ENCODE results near the gene OR4N5.

- TF ChIP-seq POLR2A (IDR thresholded peaks at IDR 0.05), result no peak
- no peak for TF ChIP-seq CTCF (IDR thresholded peaks at IDR 0.05)
Measured at GRCh38 chr14:20167091-20167490, 28.5 kb downstream of the OR4N5 start.
